OCI-LY3 (cell line): ENCODE data around the gene AGO3.

Experiments used
- H2AFZ ChIP-seq: fragments of 200-600, 300-600 bp; shearing (Covaris generic); 2 replicates; pipeline ENCODE4 v1.6.0; 2014; ENCODE audit warnings: antibody characterized with exemption, low read depth, low read length
- H3K27ac ChIP-seq: fragments of 200-600, 300-600 bp; sonication (generic); 2 replicates; pipeline ENCODE4 v1.5.1; 2014; ENCODE audit warnings: mild to moderate bottlenecking, low read length, moderate library complexity, mixed read lengths
- H3K27me3 ChIP-seq: fragments of 200-600, 300-600 bp; sonication (generic); 2 replicates; pipeline ENCODE4 v1.6.1; 2014; ENCODE audit warnings: low read depth, low read length, mixed read lengths
- H3K36me3 ChIP-seq: fragments of 200-600, 300-600 bp; sonication (generic); replicated peaks from 2 replicates; pipeline ENCODE3; 2014; ENCODE audit warnings: low read depth, low read length, mixed read lengths
- H3K4me1 ChIP-seq: fragments of 300-600, 200-600 bp; sonication (generic); 2 replicates; pipeline ENCODE4 v1.6.1; 2014; ENCODE audit warnings: low read length, mixed read lengths
- H3K4me2 ChIP-seq: fragments of 200-600, 300-600 bp; sonication (generic); 2 replicates; pipeline ENCODE4 v1.6.1; 2014; ENCODE audit warnings: low read length, mixed read lengths
- H3K4me3 ChIP-seq: fragments of 300-600, 200-600 bp; sonication (generic); 2 replicates; pipeline ENCODE4 v1.5.1; 2014; ENCODE audit warnings: antibody characterized with exemption, mild to moderate bottlenecking, low read length, moderate library complexity
- H3K79me2 ChIP-seq: fragments of 300-600, 200-600 bp; shearing (Covaris generic); 2 replicates; pipeline ENCODE4 v1.6.1; 2014; ENCODE audit warnings: mild to moderate bottlenecking, low read length, mixed read lengths
- H3K9ac ChIP-seq: fragments of 300-600, 200-600 bp; shearing (Covaris generic); 2 replicates; pipeline ENCODE4 v1.6.0; 2014; ENCODE audit warnings: mild to moderate bottlenecking, low read length, moderate library complexity
- H3K9me3 ChIP-seq: fragments of 200-600, 300-600 bp; shearing (Covaris generic); 2 replicates; pipeline ENCODE4 v1.6.1; 2014; ENCODE audit warnings: low read length, mixed read lengths; ENCODE audit not compliant: insufficient read depth
- H4K20me1 ChIP-seq: fragments of 200-600, 300-600 bp; sonication (generic); 2 replicates; pipeline ENCODE4 v1.6.1; 2016; ENCODE audit warnings: low read length, mixed read lengths; ENCODE audit not compliant: insufficient read depth
- EZH2phosphoT487 ChIP-seq: fragments of 200-600 bp; shearing (Covaris generic); IDR thresholded peaks from 2 replicates; pipeline ENCODE4 v1.6.1; 2018; ENCODE audit warnings: antibody characterized with exemption, mixed run types, low read depth
- TF ChIP-seq, protein P1 (sequence below): fragments of 200-600, 300-600 bp; sonication (generic); IDR thresholded peaks from 2 replicates; pipeline ENCODE4 v1.5.1; 2014; ENCODE audit warnings: antibody characterized with exemption, low read length, low read depth

The AGO3 gene

DNA sequence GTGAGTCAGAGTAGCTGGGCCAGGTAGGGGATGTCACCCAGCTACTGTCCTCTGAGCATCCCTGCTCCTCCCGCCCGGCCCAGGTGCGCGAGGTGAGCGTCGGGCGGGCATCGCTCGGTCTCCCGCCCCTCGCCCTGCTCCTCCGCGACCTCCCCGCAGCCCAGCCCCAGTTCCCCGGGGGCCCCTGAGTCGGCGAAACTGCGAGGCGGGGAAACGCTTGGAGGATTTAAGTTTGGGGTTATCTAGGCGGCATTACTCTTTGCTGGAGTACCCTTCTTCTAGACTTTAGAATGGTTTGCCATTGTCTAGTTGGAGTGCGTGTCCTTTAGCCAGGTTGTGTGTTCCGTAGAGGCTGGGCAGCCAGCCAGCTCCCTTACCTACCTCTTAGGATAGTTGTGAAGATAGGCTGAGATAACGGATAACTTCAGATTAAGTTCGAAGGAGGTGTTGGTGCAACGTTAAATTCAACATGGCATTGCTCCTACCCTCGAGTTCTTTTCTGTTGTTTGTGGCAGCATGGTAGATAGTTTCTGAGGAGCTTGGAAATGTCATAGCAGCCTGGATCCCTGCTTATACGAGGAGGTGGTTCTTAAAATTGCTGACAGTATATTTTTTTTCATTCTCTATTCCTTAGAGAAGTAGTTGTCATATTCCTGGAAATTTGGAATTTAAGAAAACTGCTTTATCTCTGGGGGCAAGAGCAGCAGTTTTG is 697 bp downstream of the AGO3 start:
- peaks cover 23% of the 10 kb centered on the region for H3K4me1 ChIP-seq
- no peaks in the 10 kb centered on the region for H3K9me3 ChIP-seq
- peak overlapping the region; percentile 84 for H3K4me3 ChIP-seq
- H2AFZ ChIP-seq: peak overlapping the region; percentile 56; the same call in 1 of the 2 replicates
- H3K79me2 ChIP-seq: peaks cover 62% of the 10 kb centered on the region
- no peaks in the 10 kb centered on the region for H3K27me3 ChIP-seq
- H3K27ac ChIP-seq: peak overlapping the region; percentile 86
- TF ChIP-seq, protein P1, sequence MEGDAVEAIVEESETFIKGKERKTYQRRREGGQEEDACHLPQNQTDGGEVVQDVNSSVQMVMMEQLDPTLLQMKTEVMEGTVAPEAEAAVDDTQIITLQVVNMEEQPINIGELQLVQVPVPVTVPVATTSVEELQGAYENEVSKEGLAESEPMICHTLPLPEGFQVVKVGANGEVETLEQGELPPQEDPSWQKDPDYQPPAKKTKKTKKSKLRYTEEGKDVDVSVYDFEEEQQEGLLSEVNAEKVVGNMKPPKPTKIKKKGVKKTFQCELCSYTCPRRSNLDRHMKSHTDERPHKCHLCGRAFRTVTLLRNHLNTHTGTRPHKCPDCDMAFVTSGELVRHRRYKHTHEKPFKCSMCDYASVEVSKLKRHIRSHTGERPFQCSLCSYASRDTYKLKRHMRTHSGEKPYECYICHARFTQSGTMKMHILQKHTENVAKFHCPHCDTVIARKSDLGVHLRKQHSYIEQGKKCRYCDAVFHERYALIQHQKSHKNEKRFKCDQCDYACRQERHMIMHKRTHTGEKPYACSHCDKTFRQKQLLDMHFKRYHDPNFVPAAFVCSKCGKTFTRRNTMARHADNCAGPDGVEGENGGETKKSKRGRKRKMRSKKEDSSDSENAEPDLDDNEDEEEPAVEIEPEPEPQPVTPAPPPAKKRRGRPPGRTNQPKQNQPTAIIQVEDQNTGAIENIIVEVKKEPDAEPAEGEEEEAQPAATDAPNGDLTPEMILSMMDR: no peak
- TF ChIP-seq EZH2phosphoT487: no peak
- H3K4me2 ChIP-seq: peak overlapping the region; percentile 99
- peaks cover 15% of the 10 kb centered on the region for H4K20me1 ChIP-seq
- no peaks in the 10 kb centered on the region for H3K36me3 ChIP-seq
- peak overlapping the region; percentile 74 for H3K9ac ChIP-seq

DNA sequence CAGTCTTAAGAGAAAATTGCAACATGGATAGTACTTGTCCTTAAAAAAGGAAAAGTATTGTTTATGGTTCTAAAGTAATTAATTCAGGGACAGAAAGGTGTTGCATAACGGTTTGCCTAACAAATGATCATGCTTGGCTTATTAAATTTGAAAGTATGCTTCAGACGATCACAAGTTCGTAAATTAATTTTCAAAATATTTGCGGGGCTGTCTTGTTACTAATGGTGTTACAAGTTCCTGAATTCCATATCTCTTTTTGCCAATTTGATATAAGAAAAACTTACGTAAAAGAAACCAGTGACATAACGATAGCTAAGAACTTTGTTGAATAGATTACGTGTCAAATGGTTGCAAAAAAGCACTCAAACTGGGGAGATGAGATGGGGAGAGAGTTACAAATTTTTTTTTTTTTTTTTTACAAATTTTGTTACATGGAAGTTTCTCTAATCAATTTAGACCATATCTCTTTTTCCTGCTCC is 1.3 kb downstream of the AGO3 start:
- Histone ChIP-seq H3K79me2 (peaks cover 68% of the 10 kb centered on the region), H3K4me1 (peaks cover 23% of the 10 kb centered on the region), H3K4me2 (peak overlapping the region; percentile 99), H3K9me3 (no peaks in the 10 kb centered on the region), H3K27ac (peak overlapping the region; percentile 86), H3K27me3 (no peaks in the 10 kb centered on the region), H3K36me3 (no peaks in the 10 kb centered on the region), H3K4me3 (peak overlapping the region; percentile 84), H4K20me1 (peaks cover 17% of the 10 kb centered on the region), H3K9ac (peak overlapping the region; percentile 74), H2AFZ (no peak overlapping the region)
- TF ChIP-seq, protein P1: no peak
- TF ChIP-seq EZH2phosphoT487: no peak

DNA sequence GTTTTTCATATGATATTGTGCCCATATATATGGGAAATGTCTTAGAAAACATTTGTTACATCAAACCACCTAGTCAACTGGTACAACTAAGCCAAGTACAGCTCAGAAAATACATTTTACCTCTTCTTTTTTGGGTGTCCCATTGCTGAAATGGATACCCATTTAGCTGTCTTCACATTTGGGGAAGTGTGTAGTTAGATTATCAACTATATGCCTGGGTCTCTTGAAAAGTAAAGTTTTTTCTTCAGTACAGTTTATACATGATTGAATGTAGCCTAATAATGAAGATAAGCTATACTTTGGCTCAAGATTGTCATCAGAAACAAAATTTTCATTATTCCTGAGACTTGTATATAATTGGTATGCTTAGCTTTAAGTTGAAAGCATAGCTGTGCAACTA is 2.0 kb downstream of the AGO3 start:
- H3K9ac ChIP-seq: no peak overlapping the region
- peaks cover 23% of the 10 kb centered on the region for H3K4me1 ChIP-seq
- peaks cover 17% of the 10 kb centered on the region for H4K20me1 ChIP-seq
- H3K9me3 ChIP-seq: no peaks in the 10 kb centered on the region
- no peak overlapping the region for H3K27ac ChIP-seq
- TF ChIP-seq, protein P1: no peak
- TF ChIP-seq EZH2phosphoT487: no peak
- H3K36me3 ChIP-seq: no peaks in the 10 kb centered on the region
- no peak overlapping the region for H2AFZ ChIP-seq
- H3K27me3 ChIP-seq: no peaks in the 10 kb centered on the region
- peaks cover 73% of the 10 kb centered on the region for H3K79me2 ChIP-seq
- H3K4me2 ChIP-seq: peak overlapping the region; percentile 99
- peak overlapping the region; percentile 84 for H3K4me3 ChIP-seq

DNA sequence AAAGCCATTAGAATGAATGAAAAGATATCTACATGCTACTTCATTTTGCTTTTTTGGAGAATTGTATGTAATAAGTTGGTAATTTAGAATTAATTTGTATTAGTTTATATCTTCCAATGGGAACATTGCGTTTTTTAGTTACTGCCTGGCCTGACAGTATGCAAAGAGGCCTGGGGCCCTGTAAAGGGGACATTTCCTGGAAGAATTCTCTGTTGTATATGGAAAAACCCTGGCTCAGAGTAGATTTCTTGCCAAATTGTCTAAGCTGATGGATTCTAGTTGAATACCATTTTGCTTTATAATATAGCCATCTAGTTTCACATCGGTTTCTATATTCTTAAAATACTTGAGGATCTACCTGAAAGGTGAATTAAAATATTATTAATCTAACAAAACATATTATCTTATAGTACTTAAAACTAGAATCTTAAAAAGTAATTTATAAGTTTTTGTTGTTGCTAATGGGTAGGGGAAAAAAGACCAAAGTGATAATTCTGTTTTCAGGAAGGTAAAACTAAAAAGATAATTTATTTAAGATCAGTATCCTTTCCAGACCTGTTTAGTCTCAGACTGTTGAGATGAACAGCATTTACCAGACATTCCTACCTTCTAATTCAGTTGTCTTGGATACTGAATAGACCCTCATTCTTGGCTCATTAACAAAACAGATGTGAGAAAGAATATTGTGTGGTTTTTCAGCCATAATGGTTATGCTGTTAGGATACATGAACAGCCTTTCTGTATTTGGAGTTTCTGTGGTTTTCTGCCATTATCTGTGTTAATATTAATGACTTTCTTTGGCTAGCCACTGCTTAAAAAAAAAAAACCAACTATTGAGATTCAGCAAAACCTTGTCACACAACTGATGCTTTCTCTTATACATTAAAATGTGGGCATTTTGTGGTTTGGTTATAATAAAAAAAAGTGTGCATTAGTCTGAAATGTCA is 4.8 kb downstream of the AGO3 start:
- no peaks in the 10 kb centered on the region for H3K27me3 ChIP-seq
- H3K27ac ChIP-seq: no peak overlapping the region
- peaks cover 19% of the 10 kb centered on the region for H3K4me1 ChIP-seq
- no peak overlapping the region for H2AFZ ChIP-seq
- H3K9ac ChIP-seq: no peak overlapping the region
- TF ChIP-seq, protein P1: no peak
- no peak for TF ChIP-seq EZH2phosphoT487
- H3K79me2 ChIP-seq: peaks cover 82% of the 10 kb centered on the region
- no peak overlapping the region for H3K4me2 ChIP-seq
- H3K9me3 ChIP-seq: no peaks in the 10 kb centered on the region
- peaks cover 28% of the 10 kb centered on the region for H4K20me1 ChIP-seq
- no peak overlapping the region for H3K4me3 ChIP-seq
- no peaks in the 10 kb centered on the region for H3K36me3 ChIP-seq
